GM18517 (cell line): ENCODE measurements around the gene ASTL.
A peak's percentile ranks its signal among the peaks of the same experiment; 100 is the strongest.
"Not testable (repeated sequence)": the region's sequence is repeated elsewhere in the genome, so short reads cannot be mapped to it uniquely, and the experiment has no call there.

ENCODE experiments used
- ATAC-seq: cut with Tn5 transposase; IDR thresholded peaks from one replicate; pipeline ENCODE4 v1.9.1; 2021; ENCODE audit warnings: mild to moderate bottlenecking, moderate library complexity; ENCODE audit not compliant: unreplicated experiment

ASTL gene

DNA sequence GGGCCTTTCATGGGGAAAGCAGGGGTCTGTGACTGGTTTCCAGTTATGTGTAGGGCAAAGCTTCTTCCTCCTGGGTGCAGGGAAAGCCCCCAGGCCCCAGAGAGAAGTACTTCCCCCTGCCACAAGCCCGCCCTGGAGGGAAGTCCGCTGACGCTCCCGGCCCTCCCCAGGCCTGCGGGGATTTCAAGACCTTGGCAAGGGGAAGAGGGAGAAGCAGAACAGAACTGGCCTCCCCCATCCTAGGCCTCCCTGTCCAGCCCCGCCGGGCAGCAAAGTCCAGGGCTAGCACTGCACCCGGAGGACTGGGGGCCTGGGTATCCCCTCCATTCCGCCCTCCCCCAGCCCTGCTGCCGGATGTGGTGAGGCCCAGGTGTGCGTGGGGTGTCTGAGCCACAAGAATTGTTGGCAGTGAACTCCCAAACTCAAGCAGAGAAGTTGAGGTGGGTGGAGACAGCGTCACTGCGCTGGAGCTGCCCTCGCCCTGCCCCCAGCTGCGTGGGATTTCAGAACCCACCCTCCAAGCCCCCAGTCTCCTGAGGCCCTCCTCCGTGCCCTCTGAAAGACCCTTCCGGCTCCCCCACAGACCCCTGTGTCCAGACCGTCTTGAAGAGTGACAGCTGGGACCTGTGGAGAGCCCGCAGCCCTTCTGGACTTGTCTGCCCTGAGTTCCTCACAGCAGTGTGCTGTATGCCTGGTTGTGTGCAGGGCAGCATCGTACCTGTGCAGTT, 8.0 kb upstream of the ASTL start:
- ATAC-seq = peak; percentile 31

DNA sequence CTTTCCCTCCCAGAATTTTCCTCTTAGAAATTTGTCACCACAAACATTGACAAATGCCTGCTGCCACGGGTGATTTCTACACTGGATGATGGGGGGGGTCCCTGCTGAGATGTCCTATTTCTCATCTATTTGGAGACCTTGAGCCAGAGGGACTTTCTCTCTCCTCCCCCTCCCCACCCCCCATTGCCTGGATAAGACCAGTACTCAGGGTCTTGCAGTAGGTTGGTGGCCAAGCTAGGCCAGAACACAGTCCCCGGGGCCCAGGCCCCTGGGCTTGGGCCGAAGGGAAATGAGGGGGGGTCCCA, 7.5 kb upstream of the ASTL start:
- no peak for ATAC-seq

DNA sequence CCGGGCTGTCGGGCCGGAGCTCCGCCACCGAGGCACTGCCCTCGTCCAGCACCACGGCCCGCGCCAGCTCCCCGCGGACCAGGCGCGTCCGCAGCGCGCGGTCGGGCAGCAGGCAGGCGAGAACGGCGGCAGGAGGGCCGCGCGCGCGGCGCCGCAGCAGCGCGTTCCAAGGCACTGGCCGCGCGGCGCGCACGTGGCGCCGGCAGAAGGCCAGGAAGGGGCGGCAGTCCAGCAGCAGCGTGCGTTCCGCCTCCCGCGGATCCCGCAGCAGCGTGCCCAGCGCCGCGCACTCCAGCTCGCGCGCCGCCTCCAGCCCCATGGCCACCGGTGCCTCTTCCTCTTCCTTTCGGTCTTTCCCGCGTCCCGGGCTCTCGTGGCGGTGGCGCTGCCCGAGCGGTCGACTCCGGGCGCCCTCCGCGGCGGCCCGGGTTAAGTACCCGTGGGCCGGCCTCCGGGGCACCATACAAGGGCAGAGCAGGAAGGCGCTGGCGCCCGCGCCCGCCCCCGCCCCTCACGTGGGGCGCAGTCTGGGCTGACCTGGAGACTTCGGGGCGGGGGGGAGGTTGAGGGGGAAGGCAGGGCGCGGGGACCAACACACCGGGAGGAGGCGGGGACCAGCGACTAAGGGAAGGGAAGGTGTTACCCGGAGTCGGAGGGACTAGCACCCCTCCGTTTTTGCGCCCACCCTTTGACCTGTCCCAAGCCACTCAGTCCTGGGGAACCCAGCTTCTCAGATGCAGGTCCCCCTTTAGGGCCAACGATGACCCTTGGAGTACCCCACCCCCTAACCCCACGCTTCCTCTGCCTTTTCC, 6.9 kb upstream of the ASTL start, which contains the start of gene DUSP2:
DUSP2 (minus strand) TSS at position 405 of the 812 bp plus-strand sequence; CDS start at position 319, 86 bp downstream.
- peak; percentile 39 for ATAC-seq

DNA sequence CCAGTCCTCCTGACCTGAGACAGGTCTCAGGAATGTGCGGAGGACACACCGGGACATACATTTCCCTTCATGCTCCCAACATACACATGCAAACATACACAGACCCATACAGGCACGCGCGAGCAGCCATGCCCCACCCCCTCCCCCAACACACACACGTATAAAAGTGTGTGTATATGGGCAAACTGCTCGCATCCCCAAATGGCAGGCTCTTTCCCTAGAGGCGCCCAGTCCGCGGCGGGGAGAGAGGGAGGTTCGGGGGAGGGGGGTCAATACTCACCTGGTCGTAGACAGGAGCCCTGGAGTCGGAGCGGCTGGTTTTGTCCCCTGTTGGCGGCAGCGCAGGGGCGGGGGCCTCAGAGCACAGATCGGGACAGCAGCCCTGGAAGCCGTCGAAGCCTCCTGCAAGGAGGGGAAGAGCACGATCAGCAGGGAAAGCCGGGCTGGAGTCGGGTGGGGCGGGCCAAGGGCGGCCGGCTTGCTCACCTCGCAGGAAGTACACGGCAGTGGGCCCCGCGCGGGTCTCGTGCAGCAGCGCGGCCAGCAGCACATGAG, 6.3 kb upstream of the ASTL start:
- no peak for ATAC-seq

DNA sequence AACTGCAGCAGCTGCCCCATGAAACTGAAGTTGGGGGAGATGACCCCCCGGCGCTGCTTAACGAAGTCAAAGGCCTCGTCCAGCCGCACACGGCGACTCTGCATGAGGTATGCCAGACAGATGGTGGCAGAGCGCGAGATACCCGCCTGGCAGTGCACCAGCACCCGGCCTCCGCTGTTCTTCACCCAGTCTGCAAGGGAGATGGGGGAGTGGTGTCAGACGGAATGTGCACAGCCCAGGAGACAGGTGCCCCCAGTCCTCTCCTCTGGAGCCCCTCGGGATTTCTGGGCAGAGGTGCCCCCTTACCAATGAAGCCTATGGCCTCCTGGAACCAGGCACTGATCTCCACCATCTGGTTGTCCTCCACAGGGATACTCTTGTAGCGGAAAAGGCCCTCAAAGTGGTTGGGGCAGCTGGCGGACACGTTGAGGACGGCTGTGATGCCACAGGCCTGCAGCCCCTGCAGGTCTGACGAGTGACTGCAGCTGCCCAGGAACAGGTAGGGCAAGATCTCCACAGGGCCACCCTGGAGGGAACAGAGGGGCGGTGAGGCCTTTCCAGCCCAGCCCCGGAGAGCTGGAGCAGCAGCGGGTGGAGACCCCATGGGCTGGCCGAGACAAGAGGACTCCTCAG, 5.7 kb upstream of the ASTL start:
- ATAC-seq = no peak

DNA sequence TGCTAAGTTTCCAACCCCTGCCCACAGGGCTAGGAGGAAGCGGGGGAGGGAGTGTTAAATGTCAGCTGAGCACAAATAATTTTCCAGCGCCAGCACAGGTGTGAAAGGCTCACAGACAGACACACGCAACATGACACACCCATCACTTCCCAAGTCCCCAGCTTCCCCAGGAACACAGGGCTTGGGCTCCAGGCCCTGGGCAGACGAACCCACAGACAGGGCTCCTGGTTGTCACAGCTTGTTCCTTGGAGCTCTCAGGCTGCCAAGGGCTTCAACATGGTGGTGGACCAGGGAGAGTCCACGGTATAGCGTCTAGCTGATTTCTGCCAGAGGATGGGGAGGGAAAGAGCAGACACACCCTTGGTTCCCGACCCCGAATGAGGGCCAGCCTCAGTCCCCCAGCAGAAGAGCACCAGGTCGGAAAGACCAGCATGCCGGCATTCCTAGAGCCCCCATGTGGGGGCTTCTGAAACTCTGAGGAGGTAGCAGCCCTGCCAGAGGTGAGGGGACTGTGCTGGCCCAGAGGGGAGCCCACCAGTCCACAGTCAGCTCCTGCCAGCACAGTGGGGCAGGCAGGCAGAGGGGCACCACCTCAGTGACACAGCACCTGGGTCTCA, 5.0 kb upstream of the ASTL start:
- no peak for ATAC-seq

DNA sequence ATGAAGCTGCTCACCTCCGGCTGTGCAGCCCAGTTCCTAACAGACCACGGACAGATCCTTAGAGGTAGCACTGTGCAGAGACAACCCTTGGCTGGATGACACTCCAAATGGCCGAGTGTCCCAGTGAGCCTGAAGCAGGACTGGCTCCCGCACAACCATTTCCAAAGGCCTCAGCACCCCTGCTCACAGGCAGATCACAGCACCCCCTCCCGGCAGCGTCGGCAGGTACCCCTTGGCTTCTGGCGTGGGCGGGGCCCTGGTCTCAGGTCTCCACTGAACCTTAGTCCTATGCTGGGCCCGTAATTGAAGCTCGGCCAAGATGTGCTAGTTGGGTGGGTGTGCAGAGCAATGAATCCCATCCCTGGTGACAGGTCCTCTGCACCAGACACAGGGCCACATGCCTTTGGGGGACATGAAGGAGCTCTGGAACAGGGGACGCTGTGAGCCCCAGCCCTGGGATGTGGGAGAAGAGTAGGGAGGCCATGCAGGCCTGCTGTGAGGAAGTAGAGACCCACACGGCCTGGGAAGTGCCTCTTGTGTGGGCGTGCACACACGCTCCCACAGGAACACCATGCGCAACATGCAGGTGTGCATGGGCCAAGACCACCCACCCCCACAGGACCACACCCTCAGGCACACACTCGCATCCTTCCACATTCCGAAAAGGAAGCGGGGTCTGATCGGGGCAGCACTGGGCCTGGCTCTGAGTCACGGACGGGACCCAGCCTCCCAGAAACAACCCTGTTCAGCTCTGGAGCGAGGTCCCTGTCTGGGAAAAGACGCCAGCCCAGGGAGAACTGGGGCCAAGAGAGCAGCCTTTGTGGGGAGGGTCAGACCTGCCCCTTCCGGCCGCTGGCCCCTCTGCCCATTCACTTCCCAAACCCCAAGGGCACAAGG, 4.2 kb upstream of the ASTL start:
- ATAC-seq = no peak

DNA sequence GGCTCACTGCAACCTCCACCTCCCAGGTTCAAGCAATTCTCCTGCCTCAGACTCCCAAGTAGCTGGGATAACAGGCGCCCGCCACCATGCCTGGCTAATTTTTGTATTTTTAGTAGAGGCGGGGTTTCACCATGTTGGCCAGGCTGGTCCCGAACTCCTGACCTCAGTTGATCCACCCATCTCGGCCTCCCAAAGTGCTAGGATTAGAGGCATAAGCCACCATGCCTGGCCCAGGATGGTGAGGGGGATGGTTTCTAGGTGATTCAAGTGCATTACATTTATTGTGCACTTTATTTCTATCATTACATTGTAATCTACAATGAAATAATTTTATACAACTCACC, 3.3 kb upstream of the ASTL start:
- ATAC-seq = not testable (repeated sequence)

DNA sequence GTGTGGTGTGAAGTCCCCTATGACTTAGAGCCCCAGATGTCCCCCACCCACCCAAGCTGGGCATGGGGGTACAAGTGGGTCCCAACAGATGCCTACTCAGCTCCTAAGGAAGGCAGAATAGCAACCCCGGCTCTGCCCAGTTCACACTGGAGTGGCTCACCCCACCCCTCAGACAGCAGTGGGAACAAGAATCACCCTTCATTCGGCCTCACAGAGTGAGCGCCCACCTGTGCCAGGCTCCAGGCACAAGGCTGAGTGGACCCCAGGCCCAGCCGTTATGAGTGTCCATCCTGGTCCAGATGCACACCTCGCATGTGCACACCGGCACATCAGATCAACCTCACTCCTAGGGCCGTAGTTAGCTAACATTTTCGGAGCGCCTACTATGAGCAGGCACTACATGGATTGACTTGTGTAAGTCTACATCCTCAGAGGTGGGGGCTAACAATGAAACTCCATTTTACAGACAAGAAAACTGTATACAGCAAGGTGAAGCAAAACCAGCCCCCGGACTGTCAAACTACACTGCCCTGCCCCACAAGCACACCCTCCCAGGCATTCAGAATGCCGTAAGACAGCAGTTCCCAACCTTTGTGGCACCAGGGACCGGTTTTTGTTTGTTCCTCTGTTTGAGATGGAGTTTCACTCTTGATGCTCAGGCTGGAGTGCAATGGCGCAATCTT, 2.8 kb upstream of the ASTL start:
- ATAC-seq = no peak

DNA sequence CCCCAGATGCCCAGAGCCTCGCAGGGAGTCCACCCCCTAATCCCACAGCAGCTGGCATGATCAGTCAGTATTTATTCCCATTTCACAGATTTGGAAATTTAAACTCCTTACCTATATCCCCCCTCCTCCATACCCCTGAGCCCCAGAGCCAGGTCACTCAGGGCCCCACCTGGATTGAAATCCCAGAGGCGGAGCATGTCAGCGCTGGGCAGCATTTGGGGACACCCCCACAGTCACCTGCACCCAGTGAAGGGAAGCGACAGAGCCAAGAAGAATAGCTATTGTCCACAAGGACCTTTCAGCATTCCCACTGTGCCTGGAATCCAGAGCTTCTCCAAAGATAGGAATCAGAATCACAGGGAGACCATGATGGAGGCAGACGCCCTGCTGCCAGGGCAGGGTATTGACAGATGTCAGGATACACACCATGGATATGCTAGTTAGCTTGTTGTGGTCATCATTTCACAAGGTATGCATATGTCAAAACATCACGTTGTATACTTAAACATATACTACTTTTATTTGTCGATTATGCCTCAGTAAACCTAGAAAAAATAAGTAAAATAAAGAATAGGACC, 968 bp upstream of the ASTL start:
- no peak for ATAC-seq

DNA sequence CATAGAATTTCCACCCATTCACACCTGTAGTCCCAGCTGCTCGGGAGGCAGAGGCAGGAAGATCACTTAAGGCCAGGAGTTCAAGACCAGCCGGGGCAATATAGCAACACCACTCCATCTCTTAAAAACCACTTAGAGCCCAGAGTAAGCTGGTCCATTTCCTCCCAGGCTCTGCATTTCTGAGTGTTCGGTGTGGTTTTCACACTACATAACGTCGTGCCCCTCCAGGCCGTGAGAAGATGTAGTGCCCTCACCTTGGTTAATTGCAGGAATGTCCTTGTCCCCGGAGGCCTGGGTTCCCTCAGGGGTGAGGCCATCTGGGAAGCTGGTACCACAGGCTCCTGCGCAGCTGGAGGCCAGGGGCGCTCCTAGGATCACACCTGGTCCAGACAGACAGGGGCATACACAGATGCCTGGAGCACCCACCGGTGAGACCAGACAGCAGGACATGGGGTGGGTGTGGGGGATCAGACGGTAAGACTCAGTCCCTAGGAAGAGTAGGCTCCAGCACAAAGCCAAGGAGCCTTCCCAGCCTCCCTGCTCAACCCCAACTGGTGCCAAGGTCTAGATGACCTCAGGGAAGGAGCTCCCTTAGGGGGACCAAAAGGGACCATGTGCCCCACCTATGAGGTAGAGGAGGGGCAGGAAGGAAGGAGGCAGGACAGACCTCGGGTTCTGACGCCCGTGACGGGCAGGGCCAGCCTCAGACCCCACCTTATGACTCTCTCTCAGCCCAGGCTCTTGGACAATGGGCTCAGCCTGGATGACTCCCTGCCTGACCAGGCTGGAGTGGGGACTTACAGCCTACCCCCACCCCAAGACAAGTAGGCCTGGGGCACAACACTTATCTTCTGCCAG, 752 bp downstream of the ASTL start:
- ATAC-seq = no peak

DNA sequence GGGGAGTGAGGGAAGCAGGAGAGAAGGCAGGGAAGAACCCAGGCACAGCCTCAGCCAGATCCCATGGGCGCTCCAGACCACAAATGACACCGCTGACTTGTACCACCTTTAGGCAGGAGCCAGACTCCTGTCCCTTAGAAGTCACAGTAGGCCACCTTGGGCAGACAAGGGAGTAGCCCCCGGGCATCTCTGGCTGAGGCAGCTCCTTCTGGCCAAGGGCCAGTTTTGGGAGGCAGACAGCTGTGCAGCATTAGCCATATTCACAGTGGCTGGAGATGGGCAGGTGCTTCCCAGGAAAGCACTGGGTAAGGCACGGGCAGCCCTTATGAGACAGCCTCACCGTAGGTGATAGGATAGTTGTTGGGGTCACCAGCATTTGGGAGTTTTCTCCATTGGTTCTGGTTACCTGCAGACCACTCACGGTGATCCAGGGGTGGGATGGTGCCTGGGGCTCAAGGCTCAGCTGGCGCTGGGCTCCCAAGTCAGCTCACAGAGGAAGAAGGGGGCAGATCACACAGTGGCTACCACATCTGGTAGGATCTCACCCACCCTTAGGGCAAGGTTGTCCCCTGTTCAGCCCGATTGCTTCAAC, 2.1 kb downstream of the ASTL start:
- no peak for ATAC-seq

DNA sequence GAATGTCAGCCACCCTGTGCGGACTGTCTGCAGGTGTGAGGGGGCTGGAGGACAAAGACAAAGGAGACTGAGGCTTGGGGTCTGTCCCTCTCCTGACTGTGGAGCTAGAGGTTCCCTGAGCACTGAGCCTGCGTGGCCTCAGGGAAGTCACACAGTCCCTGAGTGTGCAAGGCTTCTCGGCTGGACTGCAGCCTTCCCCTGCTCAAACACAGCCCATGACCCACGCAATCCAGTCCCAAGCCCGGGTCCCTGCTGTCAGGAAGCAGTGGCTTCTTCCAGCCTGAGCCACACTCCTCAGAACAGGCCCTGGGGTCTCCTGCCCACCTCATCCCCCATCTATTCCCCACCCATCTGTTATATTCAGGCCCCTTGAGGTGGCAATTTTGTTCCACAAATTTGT, 2.7 kb downstream of the ASTL start:
- no peak for ATAC-seq

DNA sequence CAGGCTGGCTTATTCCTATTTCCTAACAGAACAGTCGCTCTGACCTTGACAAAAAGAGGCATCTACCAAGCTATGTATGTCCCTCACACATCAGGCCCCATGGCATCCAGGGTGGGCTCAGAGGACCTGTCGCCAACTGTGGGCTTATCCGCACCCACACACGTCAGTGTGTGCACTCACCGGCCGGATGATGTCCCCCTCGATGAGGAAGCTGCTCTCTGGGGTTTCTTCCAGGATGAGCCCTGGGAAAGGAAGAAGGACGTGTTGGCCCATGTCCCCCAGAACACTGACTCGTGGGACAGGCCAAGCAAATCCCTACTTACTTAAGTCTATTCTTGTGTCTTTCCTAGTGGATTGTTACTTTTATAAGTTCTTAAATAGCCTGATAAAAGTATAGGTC, 3.1 kb downstream of the ASTL start:
- ATAC-seq = no peak

DNA sequence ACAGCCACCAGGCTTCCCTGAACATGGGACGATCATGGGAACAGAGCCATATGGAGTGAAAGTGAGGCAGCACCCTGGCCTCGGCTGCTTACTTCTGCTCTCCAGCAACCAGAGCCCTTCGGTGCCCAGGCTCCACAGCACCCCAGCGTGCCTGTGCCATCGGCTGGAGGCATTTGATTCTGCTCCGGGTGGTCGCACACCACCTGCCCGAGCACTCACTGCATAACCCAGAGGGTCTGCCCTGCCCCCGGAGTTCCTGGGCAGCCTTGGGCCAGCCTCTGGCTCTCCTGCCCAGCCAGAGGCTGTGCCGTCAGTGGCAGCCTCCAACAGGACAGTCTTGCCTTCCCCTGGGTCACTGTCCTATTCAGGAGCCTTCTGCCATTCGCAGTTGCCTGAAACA, 3.9 kb downstream of the ASTL start:
- ATAC-seq = no peak

DNA sequence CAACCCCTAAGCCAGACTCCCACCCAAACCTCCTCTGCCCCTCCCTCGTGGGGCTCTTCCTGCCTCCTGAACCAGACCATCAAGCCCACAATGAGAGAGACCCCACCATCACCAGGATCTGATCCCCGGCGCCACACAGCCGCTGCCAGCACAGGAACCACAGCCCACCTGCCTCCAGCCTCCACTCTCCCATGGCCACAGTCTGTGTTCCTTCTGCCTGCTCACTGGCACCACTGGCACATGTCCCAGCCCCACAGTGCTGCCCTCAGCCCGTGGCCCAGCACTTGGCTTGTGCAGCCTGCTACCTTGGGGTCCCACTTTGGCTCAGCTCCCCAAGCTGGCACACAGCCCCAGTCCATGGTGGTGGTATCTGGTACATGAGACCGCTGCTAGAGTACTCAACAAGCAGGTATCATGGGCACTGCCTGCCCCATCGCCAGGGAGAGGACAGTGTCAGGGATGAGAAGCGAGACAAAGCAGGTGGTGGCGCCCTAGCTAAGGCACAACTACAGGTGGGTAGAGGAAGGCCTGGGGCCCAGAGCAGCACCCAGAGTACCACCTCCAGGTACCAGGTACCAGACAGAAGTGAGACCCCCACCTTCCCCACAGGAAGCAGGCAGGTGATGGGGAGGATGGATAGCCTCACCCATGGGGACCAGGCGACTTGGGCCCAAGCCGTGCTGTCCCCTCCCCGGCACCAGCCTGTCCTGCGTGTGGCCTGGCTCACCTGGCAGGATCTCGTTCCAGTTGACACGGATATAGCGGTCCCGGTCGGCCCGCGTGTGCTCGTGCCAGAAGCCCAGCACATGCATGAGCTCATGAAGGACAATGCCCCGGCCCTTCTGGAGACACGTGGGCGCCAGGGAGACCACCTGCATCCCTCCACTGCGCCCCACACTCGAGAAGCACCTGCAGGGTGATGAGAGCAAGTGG, 6.2 kb downstream of the ASTL start:
- no peak for ATAC-seq

DNA sequence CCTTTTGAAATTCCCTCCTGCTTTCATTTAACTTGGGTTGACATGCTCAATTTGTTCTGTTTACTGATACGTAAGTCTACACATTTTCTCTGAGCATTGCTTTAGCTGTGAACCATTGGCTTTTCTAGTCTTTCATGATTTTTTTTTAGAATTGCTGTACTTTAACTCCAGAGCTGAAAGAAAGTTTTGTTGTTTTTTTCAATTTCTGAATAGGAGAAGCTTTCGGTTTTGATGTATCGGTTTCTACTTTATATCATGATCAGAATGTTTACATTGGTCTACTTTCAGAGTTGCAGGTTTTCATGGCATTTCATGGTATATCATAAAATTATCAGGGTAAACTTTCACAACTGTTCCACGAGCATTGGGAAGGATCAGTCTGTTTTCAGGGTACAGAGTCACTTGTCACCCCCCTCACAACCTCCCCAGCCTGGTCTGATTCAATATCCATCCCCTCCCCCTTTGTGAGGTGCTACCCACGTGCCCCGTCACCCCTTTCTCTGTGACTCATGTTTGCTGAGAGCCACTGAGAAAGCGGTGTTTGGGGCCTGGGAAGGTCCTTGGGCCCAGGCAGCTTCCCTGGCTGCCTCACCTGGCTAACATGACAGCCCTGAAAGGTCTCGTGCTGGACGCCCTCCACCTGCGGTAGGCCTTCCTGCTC, 7.0 kb downstream of the ASTL start:
- ATAC-seq = no peak
